HEK293T (cell line): ENCODE results near the gene LRRC73.

Source experiments
- FOXK2 ChIP-seq: fragments of 450-650 bp; IDR thresholded peaks from 2 replicates; pipeline ENCODE4 v1.6.1; 2016; ENCODE audit warnings: mild to moderate bottlenecking
- SP1 ChIP-seq: fragments of 450-650 bp; IDR thresholded peaks from 2 replicates; pipeline ENCODE4 v1.6.1; 2017
- ZNF384 ChIP-seq: fragments of 450-650 bp; IDR thresholded peaks from 2 replicates; pipeline ENCODE4 v1.6.1; 2016

DNA sequence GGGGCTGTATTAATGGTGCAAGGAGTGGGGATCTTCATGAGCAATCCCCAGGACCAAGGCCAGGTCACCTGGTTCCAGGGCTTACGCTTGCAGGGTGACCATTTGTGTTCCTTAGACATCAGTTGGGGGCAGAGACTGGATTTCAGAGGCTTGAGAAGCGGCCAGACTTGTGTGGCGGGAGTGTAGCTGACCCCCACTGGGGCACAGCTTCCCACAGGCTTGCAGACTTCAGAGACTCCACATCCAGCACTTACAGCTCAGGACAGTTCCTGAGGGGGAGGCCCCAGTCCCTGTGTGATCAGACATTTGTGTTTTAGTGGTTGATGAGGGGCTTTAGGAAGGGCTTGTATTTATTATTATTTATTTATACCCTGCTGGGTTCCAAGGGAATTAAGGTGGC, 17.5 kb downstream of the LRRC73 start:
- no peak for TF ChIP-seq ZNF384
- TF ChIP-seq FOXK2 = no peak
- TF ChIP-seq SP1 = no peak
